Anterior cingulate cortex (tissue), 58 donors: ENCODE data around the gene CEP162.
"Not testable (repeated sequence)": the region's sequence is repeated elsewhere in the genome, so short reads cannot be mapped to it uniquely, and the experiment has no call there.

Experiments used
- DNase-seq, 58 donors: peaks; one replicate each; lab custom pipeline; 2025; lab: John Stamatoyannopoulos, UW

The CEP162 gene

DNA sequence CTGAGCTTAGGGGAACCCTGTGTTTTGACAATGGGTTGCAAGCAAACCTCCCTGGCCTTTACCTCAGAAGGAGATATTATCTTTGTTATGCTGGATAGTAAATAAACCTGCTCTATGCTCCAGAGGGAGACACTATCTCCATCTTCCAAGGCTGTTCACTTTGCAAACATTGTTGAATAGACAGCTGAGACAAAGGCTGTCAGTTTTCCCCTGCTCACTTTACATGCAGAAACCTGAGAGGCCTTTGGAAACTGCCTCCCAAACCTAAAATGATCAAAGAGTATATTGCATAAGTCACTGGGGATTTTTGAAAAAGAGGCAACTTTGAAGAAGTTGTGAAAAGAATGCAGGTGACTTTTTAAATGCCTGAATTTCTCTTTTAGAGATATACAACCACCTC, 132.3 kb downstream of the CEP162 start:
- no peak for DNase-seq

DNA sequence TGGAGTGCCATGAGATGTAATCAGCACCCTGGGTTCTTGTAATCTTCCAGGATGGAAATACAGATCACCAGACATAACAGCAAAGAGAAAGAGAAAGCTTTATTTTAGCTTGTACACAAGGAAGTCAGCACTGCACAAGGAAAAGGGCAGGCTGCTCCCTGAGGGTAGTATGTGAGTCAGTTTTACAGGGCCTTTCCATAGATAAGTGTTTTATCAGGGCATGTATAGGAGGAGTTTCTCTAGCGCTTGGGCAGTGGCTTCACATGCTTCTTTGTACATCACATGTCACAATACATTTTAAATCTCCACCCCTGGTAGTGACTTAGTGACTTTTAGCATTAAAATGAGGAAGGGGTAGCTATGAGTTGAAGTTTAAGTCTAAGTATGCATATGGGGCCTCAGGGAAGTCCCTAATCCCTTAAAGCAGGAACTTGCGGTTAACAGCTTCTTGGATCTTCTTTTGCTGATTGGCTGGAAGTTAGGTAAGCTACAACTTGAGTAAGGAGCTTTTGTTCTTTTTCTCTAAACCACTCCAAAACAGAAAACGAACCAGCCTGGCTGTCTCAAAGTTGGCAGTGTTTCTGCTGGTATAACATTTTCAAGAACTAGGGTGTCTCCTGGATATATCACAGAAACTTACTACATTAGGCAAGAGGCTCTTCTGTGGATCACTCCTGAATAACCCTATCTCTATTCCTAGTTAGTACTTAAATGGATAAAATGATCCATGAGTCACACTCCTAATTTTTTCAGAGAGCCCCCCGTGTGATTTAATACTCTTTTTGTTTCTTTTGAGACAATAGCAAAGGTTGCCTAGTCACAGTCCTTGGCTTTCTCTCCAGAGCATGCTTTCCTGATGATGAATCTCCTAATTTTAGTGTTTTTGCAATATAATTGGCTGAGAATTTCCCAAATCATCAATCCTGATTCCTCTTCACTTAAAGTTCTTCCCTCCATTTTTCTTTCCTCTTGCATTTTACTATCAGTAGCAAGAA, 133.7 kb downstream of the CEP162 start:
- no peak for DNase-seq

DNA sequence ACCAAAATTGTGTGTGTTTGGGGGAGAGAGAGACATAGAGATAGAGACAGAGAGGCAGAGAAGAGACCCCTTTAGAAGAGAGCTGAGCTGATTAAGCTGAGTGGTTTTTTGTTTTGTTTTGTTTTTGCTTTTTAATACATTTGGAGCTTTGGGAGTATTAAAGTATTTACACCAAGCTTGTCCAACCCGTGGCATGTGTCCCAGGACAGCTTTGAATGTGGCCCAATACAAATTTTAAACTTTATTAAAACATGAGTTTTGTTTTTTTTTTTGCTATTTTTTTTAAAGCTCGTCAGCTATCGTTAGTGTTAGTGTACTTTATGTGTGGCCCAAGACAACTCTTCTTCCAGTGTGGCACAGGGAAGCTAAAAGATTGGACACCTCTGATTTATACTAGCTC, 137.9 kb downstream of the CEP162 start:
- DNase-seq = no peak

DNA sequence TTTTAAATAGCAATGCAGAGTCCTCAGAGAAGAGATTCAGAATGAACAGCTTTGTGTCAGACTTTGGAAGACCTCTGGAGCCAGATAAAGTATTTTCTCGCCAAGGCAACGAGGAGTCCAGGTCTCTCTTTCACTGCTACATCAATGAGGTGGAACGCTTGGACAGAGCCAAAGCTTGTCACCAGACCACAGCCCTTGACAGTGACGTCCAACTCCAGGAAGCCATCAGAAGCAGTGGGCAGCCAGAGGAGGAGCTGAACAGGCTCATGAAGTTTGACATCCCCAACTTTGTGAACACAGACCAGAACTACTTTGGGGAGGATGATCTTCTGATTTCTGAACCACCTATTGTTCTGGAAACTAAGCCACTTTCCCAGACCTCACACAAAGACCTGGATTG, 138.4 kb downstream of the CEP162 start:
- DNase-seq = no peak

DNA sequence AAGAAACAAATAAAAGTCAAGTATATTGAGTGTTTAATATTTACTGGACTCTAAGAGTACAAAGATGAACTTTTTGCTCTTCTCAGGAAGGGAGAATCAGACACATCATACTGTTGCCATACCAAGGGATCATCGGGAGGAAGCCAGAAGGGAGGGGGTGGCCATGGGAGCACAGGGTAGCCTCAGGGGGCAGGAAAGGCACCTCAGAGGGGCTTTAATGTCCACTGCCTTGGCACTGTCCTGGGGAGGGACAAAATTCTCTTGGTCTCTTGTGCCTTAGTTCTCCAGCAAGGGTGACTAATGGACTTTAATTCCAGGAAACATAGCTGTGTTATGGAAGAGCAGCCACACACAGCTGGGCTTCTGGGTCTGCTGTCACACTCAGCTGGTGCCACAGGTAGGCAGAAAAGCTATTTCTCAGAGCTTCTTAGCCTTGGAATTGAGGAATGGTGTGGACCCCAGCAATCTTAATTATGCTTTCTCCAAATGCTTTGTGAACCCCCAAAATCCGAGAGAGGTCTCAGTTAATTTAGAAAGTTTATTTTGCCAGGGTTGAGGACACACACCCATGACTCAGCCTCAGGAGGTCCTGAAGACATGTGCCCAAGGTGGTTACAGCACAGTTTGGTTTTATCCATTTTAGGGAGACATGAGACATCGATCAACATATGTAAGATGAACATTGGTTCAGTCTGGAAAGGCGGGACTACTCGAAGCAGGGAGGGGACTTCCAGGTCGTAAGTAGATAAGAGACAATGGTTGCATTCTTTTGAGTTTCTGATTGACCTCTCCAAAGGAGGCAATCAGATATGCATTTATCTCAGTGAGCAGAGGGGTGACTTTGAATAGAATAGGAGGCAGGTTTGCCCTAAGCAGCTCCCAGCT, 140.7 kb downstream of the CEP162 start:
- DNase-seq = no peak

DNA sequence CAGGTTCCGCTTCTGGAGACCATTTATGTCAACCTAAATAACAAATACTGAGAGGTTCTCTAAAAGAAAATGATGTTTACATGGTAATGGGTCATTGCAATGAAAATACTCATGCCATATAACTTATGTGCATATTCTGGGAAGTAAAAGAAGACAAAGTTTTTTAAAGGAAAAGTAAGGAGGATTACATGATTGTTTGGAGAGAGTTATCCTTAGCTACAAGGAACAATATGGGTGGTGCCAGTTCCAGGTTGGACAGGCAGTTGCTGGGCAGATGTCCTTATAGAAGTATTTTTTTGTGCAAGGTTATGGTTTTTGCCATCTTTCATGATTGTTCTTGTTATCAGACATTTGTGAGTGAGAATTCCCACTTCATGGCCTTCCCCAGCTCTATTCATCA, 141.4 kb downstream of the CEP162 start:
- DNase-seq = no peak

DNA sequence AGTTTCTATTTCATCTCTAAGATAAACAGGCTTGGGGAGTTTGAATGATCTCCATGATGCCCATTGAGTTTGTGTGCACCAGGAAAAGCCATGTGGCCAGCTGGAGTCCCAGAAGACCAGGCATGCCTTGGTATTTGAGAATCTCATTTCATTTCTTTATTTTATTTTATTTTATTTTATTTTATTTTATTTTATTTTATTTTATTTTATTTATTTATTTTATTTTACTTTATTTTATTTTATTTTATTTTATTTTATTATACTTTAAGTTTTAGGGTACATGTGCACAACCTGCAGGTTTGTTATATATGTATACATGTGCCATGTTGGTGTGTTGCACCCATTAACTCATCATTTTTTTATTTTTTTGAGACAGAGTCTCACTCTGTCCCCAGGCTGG, 142.7 kb downstream of the CEP162 start:
- DNase-seq = not testable (repeated sequence)

DNA sequence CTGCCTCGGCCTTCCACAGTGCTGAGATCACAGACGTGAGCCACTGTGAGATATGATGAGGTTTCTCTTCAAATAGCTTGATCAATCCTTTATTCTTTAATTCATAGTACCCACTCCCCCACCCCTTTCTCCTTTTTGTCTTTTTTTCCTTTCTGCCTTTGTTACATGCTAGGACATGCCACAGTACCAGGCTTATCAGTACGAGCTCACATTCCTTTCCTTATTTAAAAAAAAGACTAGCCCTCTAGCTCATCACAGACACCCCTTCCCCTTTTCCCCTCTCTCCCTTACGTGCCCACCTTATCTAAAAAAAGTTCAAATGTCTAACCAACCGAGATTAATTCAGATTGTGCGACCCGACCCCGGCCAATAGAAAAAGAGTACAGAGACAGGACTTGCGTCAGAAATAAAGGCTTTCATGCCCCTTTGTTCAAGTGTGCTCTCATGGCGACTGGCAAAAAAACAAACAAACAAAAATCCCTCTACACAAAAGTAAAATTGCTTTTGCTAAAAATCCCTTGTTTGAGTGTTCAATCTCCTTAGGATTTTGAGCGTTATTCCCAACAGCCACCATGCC, 144.7 kb downstream of the CEP162 start:
- no peak for DNase-seq

DNA sequence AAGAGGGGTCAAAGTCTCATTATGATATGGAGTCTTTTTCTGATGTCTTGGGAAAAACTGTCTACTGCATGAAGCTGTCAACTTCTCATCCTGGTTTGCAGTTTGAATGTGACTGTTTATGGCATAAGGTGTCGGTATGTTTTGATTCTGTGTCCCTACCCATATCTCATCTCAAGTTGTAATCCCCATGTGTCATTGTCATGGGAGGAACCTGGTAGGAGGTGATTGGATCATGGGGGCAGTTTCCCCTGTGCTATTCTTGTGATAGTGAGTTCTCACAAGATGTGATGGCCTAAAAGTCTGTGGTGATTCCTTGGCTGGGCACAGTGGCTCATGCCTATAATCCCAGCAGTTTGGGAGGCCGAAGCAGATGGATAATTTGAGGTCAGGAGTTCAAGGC, 146.2 kb downstream of the CEP162 start:
- DNase-seq = no peak

DNA sequence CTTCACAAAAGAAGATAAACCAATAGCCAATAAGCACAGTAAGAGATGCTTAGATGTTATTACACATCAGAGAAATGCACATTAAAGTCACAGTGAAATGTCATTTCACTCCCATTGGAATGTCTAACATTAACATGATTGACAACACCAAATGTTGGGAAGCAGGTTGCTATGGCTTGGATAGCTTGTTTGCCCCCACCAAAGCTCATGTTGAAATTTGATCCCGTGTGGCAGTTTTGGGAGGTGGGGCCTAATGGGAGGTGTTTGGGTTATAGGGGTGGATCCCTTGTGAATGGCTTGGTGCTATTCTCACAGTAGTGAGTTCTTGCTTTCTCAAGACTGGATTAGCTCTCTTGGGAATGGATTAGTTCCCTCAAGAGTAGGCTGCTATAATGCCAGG, 149.1 kb downstream of the CEP162 start:
- DNase-seq = no peak

DNA sequence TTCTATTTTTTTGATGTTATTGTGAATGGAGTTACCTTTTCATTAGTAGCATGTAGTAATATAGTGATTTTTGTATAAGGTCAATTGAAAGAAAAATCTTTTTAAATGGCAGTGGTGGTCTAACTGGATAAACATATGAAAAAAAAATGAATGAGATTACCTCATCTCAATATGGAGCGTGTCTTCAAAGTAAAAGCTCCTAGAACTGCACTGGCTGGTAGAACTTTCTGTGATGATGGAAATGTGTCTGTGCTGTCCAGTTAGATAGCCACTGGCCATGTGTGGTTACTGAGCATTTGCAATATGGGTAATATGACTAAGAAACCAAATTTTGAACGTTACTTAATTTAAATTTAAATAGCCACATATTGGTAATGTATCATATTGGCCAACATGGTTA, 149.8 kb downstream of the CEP162 start:
- no peak for DNase-seq

DNA sequence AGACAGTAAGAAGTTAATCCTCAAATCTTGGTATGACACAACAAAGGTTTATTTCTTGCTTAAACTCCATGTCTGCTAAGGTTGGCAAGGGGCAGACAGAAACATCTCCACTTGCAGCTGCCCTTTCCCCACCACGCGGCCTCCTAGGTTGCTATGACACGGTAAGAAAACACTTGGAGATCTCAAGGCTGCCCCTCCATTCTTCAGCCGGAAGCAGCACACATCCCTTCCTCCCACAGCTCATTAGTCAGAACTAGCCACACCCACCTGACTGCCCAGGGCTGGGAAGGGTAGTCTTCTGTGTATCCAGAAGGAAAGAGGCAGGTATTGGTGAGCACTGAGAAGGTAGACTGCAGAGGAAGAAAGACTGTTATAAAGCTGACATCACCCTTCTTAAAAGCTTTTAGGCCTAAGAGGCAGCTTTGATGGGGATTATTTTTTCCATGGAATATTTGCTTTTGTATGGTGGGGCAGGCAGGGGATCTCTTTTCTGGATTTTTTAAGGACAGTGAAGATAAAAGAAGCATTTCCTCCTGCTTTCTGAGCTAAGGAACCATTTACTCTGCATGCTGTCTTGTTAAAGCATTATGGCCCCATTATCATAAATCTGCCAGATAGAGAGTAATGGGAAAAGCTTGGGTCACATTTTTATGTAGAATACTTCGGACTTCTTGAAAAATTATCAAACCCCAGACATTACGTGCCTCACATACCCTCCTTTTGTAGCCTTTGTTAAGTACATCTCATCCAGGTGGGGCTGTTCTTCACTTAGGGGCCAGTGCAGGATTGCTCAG, 152.3 kb downstream of the CEP162 start:
- DNase-seq = no peak
